SK-N-SH (cell line): ENCODE data around the gene IGF2R.

Experiments
- CTCF ChIP-seq: fragments of 200-600 bp; sonication (generic); IDR thresholded peaks from 2 replicates; pipeline ENCODE4 v1.6.1; 2017; ENCODE audit warnings: antibody characterized with exemption, mild to moderate bottlenecking, moderate library complexity
- EP300 ChIP-seq, 2 experiments: IDR thresholded peaks; 2 replicates each; pipeline versions ENCODE4 v1.4.0 to v1.6.1; 2012; ENCODE audit warnings: borderline replicate concordance in 1 of 2, low read depth in 1 of 2, low read length in 1 of 2
- FOXJ3 ChIP-seq: sonication (generic); formaldehyde crosslinking; IDR thresholded peaks from 2 replicates; pipeline ENCODE4 v1.5.1; 2020; ENCODE audit warnings: mild to moderate bottlenecking, missing genetic modification reagents
- GABPA ChIP-seq: IDR thresholded peaks from 2 replicates; pipeline ENCODE4 v1.4.0; 2012; ENCODE audit warnings: low read depth, mild to moderate bottlenecking
- MAX ChIP-seq: IDR thresholded peaks from 2 replicates; pipeline ENCODE4 v1.4.0; 2012; ENCODE audit warnings: low read depth
- RCOR1 ChIP-seq: fragments of 150-350 bp; IDR thresholded peaks from 2 replicates; pipeline ENCODE4 v1.6.1; 2017; ENCODE audit warnings: antibody characterized with exemption, low read length
- RFX5 ChIP-seq: IDR thresholded peaks from 2 replicates; pipeline ENCODE4 v1.6.1; 2012; ENCODE audit warnings: mild to moderate bottlenecking, improper control_type of control experiment, low read length
- TAF1 ChIP-seq: IDR thresholded peaks from 2 replicates; pipeline ENCODE4 v1.6.1; 2012; ENCODE audit warnings: low read depth, mild to moderate bottlenecking, low read length, moderate library complexity, borderline replicate concordance
- TCF12 ChIP-seq: IDR thresholded peaks from 2 replicates; pipeline ENCODE4 v1.4.0; 2012

- TF ChIP-seq TAF1, result no peak
- TF ChIP-seq EP300 (IDR thresholded peaks at IDR 0.05; ENCODE audit: borderline replicate concordance in 1 of 2, low read depth in 1 of 2, low read length in 1 of 2), result no peak
- peak; percentile 14; the same call in 1 of the 2 replicates for TF ChIP-seq CTCF
- TF ChIP-seq FOXJ3 (CRISPR knock-in tag), result no peak
- no peak for TF ChIP-seq MAX
- no peak for TF ChIP-seq TCF12
- TF ChIP-seq GABPA, result no peak
- TF ChIP-seq RFX5, result no peak
- no peak for TF ChIP-seq RCOR1
These were observed 476 bp downstream of the IGF2R start for GRCh38 chr6:159969204-159969912.
